ENCODE data around the gene BCAS3.
A peak's percentile ranks its signal among the peaks of the same experiment; 100 is the strongest.
"Not testable (repeated sequence)": the region's sequence is repeated elsewhere in the genome, so short reads cannot be mapped to it uniquely, and the experiment has no call there.

Gene BCAS3

DNA sequence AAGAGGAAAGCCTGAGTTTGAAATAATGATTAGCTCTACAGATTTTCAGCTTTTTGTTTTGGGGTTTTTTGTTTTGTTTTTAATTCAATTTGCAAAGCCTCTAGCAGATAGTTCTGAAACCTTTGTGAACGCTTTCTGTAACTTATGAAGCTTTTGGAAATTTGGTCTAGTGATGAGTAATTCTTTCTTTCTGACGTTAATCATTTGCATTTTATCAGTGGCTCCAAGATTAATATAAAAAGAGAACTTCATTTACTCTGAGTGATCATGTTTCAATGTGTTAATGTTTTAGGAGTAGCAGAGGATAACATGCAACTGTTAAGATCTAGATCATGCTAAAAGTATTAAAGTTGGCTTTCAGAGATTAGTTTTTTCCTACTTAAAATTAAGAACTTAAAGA lies 561.7 kb downstream of the BCAS3 start:
- no peak for DNase-seq

DNA sequence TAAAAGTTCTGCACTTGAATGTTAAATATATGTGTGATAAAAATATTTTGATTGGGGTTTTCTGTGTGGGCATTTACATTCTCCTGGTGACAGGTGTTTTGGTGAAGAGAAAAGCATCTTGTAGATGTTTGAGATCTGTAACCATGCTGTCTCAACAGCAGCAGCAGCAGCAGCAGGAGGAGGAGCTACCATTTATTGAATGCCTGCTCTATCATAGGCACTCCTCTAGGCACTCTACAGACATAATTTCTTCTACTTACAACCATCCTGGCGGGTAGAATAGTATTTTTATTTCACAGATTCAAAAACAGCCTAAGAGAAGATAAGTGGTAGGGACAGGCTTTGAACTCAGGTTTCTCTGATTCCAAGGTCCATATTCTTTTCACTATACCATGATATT lies 562.3 kb downstream of the BCAS3 start:
- DNase-seq = no peak

DNA sequence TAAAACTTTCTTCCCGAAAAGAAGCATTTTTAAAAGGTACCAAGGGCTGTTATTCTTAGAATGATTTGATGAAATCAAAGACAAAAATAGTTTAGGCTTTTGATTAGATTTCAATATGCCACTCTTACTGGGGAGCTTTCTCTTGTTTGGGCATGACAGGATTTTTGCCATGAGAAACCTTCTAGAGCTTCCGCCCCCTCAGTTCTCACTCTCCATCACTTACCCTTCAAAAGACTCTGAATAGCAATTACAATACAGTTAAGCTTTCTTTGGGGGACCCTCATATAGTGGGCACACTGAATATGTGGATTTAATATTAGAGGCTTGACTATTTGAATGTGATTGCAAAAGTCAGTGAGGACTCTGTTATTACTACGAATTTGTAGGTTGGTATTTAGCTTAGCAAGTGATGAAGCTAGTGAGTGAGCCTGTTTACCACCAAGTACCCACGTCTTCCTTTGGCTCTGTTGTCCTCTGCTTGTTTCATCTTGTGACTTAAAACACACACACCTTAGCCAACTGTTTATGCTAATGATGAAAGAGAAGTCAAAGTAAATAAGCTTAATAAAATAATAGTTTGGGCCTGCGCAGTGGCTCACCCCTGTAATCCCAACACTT lies 563.3 kb downstream of the BCAS3 start:
- no peak for DNase-seq

DNA sequence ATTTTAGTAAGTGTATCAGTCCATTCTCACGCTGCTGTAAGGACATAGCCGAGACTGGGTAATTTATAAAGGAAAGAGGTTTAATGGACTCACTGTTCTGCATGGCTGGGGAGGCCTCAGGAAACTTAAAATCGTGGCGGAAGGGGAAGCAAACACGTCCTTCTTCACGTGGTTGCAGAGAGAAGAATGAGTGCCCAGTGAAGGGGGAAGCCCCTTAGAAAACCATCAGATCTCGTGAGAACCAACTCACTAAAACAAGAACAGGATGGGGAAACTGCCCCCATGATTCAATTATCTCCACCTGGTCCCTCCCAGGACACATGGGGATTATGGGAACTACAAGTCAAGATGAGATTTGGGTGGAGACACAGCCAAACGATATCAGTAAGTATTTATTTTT lies 567.3 kb downstream of the BCAS3 start:
- not testable (repeated sequence) for DNase-seq

DNA sequence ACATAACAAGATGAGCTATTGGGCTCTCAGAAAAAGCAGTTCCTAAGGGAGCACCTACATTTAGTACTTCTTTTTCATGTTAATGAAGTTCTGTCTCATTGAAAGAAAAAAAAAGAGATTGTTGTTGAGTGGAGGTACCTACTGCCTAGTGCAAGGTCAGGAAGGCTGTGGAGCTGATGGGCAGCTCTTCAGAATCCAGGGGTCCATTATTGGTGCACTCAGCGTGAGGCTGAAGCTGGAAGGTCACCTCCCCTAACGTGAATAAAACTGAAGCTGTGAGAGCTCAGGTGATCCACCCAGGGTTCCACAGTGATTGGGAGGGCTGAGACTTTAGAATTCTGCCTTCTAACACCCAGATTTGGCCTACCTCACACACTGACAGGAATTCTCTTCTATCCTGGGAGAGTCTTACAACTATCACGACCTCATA lies 568.1 kb downstream of the BCAS3 start:
- DNase-seq = no peak

DNA sequence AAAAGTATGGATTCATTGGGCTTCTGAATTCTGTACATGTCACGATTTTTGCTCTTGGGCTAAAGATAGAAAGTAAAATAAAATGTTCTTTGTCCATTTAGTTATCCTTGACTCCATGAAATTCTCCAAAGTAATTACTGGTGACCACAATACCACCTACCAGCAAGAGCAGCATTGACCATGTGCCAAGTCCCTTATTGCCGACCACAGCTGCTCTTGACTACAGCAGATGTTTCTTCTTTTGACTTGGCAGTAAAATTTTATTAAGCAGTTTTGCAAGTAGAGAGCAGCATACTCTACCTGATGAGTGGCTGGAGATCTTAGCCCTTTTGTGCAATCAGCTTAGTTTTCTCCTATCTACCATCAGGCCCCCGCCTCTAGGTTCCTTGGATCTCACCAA lies 569.8 kb downstream of the BCAS3 start:
- DNase-seq = peak; percentile 68

DNA sequence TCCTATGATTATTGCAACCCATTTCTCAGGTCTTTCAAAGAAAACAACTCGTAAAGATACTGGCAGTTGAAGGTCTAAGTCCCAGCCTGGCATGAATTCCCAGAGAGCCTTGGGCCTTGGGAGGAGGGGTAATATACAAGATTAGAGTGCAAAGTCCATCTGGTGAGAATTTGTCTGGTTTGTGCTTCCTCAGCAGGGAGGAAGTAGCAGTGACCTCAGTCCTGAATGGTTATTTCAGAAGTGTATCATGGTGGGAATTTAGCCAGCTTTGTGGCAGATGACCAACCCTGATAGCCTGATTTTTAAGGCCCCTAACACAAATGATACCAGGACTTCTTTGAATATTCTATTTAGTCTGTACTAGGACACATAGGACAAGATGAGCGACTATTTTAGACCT lies 570.7 kb downstream of the BCAS3 start:
- no peak for DNase-seq

DNA sequence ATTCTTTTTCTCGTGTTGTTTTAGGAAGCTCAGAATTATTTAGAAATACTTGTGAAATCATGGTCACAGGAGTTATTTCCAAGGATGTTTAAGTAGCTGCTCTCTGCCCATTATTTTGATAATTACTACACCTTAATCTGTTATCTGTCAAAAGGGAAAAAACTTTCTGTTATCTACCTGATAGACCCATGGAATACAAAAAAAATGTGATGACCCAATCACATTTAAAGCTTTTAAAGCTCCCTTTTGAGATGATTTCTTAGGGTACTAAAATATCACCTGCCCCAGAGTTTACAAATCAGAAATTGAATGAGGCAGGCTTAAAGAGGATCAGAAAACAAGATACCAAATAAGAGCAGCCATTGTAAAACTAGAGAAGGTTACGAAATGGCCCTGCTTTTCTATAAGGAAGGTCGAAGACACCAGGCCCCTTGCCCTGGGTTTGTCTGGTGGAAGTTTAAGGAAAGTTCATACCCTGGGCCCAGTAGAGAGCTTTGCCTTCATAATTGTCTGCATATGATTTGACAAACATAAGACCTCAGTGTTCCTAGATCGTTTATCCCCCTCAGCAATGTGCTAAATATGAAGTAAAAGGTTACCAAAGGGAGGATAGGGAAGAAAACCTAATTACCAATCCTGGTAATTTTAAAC lies 572.1 kb downstream of the BCAS3 start:
- no peak for DNase-seq

DNA sequence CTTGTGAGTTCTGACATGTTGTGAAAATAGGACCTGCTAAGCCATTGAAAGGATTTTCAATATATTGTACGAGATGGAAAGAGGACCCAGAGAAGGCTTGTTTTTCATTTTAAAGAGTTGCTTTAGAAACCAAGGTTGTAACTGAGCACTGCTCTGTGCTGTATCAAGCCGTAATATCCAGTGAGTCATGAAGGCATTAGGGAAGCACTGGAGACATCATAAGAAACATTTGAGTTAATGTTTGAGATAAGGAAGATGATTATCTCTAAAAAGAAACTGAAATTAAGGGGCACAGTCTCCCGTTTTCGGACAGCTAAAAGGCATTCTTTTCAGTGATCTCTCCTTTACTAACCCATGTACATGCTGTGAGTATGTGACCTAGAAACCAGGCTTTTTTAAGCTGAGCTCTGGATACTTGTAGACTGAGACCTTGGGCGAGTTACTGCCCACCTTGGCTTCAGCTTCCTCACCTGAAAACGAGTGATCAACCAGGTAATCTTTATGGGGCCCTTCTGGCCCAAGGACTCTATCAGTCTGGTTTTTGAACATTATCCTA lies 572.8 kb downstream of the BCAS3 start:
- no peak for DNase-seq

DNA sequence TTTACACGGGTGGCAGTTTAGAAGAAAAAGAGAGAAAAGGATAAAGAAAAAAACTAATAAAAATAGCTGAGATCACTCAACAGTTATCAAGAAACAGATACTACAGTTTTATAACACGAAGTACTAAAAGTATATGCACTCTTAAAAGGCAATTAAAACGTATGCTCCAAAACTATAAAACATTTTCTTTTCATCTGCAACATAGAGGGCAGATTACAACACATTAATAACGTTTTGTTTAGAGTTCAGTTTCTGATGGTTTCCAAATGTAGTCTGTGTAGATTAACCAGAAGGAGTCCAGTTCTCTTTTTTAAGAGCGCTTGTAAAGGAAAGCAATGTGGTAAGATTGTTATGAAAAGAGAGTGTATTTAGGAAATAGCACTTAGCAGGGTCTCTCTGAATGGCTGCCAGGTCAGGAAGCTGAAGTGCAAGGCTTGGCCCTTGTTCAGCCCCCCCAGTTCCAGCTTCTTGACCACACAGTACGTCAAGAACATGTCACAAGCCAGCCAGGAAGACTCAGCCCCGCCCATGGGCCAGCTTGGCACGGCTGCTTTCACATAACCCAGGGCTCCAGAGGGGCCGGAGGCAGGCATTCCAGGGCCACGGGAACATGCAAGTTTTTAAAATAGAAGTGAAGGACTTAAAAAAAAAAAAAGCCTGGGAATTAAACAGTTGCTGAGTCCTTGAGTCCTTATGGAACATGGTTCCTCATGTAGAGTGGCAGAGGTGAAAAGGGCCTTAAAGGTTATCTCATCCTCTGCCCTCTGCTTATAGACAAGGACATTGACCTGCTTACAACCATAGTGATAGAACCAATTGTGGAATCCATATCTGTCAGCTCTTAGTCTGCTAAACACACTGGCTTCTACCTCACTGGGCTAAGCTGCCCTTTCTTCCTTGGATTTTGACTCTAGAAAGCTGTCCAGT lies 574.6 kb downstream of the BCAS3 start:
- peak; percentile 94 for DNase-seq

DNA sequence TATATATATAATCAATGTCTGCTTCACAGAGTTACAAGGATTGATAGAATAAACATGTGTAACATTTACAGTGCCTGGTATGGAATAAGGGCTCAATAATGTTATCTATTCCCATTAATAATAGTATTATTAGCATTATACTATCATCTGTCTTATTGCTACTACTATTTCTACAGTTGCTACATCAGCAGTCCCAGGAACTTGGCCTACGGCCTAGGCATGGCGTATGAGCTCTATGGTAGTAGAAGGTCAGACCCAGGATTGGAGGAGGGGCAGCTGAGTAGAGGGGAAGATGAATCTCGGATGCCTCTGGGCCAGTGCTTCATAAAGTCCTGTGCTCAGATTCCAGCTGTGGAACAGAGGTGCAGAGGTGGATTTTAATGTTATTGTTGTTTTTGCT lies 575.7 kb downstream of the BCAS3 start:
- DNase-seq = no peak

DNA sequence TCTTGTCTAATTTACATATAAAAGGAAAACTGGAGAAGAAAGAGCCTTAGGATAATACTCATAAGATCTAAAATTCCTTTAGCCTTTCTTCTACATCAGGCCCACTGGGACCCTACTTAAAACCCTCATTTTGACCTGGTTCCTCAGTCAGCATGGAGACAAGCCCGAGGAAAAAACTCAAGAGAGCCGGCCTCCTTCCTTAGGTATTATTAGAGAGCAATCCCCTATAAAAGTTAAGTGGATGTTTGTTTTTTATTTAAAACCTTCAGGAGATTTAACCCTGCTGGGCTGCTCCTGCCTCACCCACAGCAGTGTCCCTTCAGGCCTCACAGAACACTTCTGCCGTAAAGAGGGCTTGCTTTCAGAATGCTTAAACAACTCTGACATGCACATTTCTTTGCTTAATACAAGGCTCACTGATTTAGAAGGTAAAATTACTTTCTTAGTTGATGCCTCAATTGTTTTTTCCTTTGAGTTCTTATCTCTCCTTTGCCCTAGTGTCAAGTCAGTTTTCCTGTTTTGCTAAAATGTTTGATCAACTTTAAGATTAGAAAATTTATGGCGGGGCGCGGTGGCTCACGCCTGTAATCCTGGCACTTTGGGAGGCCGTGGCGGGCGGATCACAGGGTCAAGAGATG lies 576.4 kb downstream of the BCAS3 start:
- DNase-seq = no peak

DNA sequence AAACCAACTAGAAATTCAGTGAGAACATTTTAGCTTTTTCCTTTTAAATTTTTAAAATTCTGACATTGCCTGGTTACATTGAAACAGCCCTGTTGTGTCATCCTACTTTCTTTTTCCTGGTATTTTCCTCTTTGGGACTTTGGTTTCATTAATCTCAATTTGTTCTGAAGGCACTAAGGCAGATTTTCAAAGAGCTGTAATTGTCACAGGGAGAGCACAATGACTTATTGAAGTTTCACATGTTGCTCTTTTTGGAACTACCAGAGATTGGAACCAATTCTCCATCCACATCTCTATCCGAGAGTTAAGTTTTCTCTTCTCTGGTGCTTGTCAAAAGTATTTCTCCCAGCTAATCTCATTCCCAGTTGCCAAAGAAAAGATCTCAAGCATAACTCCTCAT lies 577.3 kb downstream of the BCAS3 start:
- DNase-seq = no peak

DNA sequence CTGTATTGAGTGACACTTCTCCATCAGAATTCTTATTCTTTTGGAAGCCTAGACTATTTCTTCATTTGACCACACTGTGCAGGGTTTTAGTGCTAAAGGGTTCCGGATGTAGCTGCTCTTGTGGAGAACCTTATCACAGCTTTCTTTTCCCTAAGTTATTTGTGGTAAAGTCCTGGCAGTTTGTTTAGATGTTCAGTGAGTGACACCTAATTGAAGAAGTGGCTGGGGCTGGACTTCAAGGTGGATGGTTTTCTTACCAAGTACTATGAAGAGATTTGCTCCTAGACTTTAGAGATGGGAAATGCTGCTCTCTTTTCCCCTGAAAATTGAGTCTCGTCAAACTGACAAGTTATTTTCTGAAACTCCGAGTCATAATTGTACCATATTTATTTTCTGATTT lies 578.0 kb downstream of the BCAS3 start:
- no peak for DNase-seq

DNA sequence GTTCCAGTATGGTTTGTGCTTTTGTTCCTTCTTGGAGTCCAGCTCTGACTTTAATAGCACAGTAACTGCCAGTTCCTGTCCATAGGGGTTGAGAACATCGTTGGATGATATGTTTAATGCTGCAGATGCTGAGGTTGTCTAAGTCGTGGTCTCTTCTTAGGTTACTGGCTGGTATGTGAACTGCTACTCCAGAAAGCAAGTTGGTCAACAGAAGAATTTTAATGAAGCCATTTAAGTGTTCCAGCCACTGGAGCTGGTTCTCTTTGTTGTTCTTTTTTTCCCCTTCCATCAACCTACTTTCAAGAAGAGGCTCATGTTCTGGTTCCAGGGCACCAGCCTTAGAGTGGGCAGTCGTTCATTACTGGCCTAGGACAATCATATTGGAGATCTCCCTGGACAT lies 581.7 kb downstream of the BCAS3 start:
- DNase-seq = no peak

DNA sequence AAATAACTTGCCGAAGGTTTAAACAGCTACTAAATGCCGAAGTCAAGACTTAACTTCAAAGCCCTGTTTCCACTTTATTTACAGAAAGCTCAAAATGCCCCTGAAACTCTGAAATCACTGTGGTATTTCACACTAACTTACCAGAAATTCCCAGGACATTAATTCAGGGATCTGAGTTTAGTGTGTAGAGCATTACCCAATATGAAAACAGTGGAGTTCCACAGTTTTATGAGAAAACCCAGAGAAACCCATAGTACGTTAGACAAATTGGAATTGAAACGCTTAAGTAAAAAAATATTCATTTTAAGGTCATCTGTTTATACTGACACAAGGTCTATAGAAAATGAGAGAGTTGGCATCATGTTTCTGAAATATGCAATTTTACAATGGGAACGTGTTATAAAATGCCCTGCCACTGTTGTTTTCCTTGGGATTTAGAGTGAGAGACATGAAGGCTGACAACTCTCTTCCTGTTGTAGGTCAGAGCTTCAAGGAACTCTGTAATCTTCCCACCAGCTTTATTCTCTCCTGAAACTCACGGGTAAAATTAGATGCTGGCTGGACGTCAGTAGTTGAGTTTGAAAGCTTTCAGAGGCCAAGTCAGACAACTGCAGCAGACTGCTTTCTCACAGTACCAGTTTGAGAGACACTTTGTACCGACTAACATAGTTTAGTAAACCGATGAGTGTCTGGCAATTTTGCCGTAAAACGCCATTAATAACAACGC lies 582.6 kb downstream of the BCAS3 start:
- peak; percentile 48 for DNase-seq

DNA sequence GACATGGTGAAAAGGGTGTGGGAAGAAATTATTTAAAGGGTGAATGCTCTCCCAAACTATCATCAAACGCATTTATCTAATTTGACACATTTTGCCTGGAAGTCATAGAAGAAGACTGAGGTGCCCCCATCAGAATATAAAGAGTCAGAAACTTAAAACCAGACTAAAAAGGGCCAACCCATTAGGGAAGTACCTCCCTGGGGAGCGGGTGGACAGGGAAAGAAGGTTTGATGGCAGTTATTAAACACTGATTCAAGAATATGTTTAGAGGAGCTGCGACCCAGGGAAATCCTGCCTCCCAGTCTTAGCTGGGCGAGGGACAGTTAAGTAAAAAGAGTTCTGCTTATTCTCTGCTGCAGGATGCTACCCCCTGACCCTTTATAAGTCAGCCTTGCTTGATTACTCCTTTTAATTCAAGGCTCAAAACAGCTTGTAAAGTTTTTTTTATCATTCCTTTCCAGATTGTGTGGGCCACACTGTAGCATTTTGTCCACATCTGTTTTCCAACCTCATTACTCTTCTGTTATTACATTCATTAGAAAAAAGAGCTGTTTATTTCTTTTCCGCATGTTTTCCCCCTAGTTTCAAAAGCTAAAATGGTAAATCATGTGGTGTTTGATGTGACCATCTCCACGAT lies 583.5 kb downstream of the BCAS3 start:
- no peak for DNase-seq

DNA sequence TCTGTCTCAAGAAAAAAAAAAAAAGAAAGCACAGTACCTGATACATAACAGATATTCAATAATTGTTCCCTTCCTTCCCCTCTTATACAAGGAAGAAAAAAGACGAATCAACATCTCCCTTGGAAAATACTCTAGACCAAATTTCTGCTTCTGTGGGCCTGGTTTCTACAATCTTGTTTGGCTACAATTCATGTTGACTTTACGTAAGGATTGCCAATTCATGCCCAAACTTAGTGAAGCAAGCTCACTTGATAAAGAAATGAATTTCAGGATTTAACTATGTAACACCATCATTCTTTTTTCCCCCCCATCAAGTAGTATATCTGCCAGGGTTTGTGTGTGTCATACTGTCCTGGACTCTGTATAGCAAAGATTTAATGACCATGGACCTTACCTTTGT lies 587.7 kb downstream of the BCAS3 start:
- DNase-seq = no peak

DNA sequence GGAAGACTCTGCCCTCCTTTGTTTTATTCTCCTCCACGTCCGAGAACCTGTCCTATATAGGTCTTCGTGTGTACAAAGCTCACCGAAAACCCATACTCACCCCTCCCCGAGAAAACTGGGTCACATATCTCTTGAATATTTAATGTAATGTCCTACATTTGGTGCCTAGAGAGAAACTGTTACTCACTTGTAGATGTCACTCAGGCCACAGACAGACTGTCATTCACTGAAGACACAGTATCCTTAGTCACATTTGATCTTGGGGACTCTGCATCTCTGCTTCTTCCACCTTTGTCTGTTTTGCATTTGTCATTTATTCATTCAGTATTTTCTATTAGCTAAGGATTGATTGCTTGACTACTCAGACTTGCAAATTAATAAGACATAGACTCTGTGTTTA lies 590.2 kb downstream of the BCAS3 start:
- no peak for DNase-seq

DNA sequence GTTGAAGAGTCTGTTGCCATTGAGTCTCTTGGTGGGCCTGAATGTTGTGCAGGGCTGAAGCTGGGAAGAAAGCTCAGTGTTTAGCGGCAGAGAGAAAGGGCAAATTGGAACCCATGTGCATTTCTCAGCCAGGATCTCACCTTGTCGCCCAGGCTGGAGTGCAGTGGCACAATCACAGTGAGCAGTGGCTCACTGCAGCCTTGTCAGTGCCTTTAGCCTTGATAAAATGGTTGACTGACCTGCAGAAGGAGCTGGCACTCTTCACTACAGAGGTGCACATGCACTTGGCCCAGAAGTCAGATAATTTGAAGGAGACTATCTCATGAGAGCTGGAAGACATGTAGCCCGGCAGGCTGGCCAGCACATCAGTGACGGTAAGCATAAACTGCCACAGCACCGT lies 597.7 kb downstream of the BCAS3 start:
- no peak for DNase-seq

DNA sequence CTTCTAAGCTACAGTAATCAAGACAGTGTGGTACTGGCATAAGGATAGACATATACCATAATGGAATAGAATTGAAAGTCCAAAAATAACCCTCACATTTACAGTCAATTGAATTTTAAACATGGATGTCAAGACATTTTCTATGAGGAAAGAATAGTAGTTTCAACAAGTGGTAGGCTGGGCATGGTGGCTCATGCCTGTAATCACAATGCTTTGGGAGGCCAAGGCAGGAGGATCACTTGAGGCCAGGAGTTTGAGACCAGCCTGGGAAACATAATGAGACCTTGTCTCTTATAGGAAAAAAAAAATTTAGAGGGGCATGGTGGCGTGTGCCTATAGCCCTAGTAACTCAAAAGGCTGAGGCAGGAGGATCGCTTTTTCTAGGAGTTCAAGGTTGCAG lies 599.2 kb downstream of the BCAS3 start:
- DNase-seq = no peak
